NCI-H82 (cell line): ENCODE measurements around the gene NELFB.

Experiments used
- DNase-seq: peaks from one replicate; lab custom pipeline; 2025; lab: John Stamatoyannopoulos, UW

NELFB gene

GRCh38 chr9:137254624-137255447, at the start of gene NELFB:
TSS of gene NELFB (plus strand) at chr9:137255327.
- DNase-seq = peak; percentile 91

- no peak for DNase-seq
These were observed 48.5 kb upstream of the NELFB start for GRCh38 chr9:137206602-137207001.

- DNase-seq = no peak
These were observed 43.6 kb upstream of the NELFB start for GRCh38 chr9:137211532-137211931.

GRCh38 chr9:137212520-137212919, 42.6 kb upstream of the NELFB start:
- DNase-seq = no peak

- DNase-seq = no peak
These were observed 41.7 kb upstream of the NELFB start for GRCh38 chr9:137213160-137214060.

GRCh38 chr9:137214620-137215019, 40.5 kb upstream of the NELFB start:
- DNase-seq = no peak

- DNase-seq = no peak
These were observed 39.7 kb upstream of the NELFB start for GRCh38 chr9:137215196-137215986.

- DNase-seq = no peak
These were observed 38.8 kb upstream of the NELFB start for GRCh38 chr9:137216188-137216965.

GRCh38 chr9:137217276-137218211, 37.6 kb upstream of the NELFB start:
- peak; percentile 77 for DNase-seq

GRCh38 chr9:137218212-137218753, 36.8 kb upstream of the NELFB start:
- DNase-seq = no peak

- DNase-seq = no peak
These were observed 36.3 kb upstream of the NELFB start for GRCh38 chr9:137218754-137219271.

GRCh38 chr9:137219757-137220316, 35.3 kb upstream of the NELFB start:
- DNase-seq = no peak

- DNase-seq = no peak
These were observed 34.6 kb upstream of the NELFB start for GRCh38 chr9:137220317-137221094.

GRCh38 chr9:137221095-137221505, 34.0 kb upstream of the NELFB start:
- no peak for DNase-seq

GRCh38 chr9:137221506-137222111, 33.5 kb upstream of the NELFB start:
- DNase-seq = peak; percentile 23

GRCh38 chr9:137222190-137223077, 32.7 kb upstream of the NELFB start, which contains the start of gene RNF208:
TSS of gene RNF208 (minus strand) at chr9:137222240. CDS start at chr9:137221212, 1,028 bp downstream.
- peak; percentile 59 for DNase-seq
